Activated naive CD4-positive, alpha-beta T cell treated with anti-CD3 and anti-CD28 coated beads, Interleukin-2, amount 50 U/mL, for 24 hours (primary cell): ENCODE measurements around the gene SHF.

Experiments
- H3K27ac Mint-ChIP-seq: one replicate; pipeline ENCODE4 v1.8.0; 2021; ENCODE audit warnings: mild to moderate bottlenecking, mixed read lengths
- H3K27me3 Mint-ChIP-seq: one replicate; pipeline ENCODE4 v1.8.0; 2021; ENCODE audit warnings: mixed read lengths
- H3K36me3 Mint-ChIP-seq: one replicate; pipeline ENCODE4 v1.8.0; 2021; ENCODE audit warnings: mixed read lengths
- H3K4me1 Mint-ChIP-seq: one replicate; pipeline ENCODE4 v1.8.0; 2021; ENCODE audit warnings: mixed read lengths
- H3K4me3 Mint-ChIP-seq: one replicate; pipeline ENCODE4 v1.8.0; 2021; ENCODE audit warnings: mild to moderate bottlenecking, mixed read lengths
- H3K9me3 Mint-ChIP-seq: one replicate; pipeline ENCODE4 v1.8.0; 2021; ENCODE audit warnings: mixed read lengths

SHF gene

GRCh38 chr15:45117308-45118130, 70.2 kb downstream of the SHF start:
- Mint-ChIP-seq H3K27ac (no peak overlapping the region), H3K9me3 (no peaks in the 10 kb centered on the region), H3K36me3 (no peaks in the 10 kb centered on the region), H3K4me1 (peaks cover 36% of the 10 kb centered on the region), H3K4me3 (peak overlapping the region; percentile 82), H3K27me3 (peaks cover 41% of the 10 kb centered on the region)
